Neuron (in vitro differentiated cells): Measurements from ENCODE around the gene CCDC92B.
"Not testable (repeated sequence)": the region's sequence is repeated elsewhere in the genome, so short reads cannot be mapped to it uniquely, and the experiment has no call there.

Experiments
- H2AFZ ChIP-seq: one replicate; pipeline ENCODE4 v1.6.1; 2013; ENCODE audit warnings: low read depth, mild to moderate bottlenecking, inconsistent platforms, low read length, moderate library complexity
- H3K27me3 ChIP-seq: one replicate; pipeline ENCODE4 v1.6.1; 2013; ENCODE audit warnings: low read length; ENCODE audit not compliant: insufficient read depth
- H3K36me3 ChIP-seq: one replicate; pipeline ENCODE4 v1.6.1; 2013; ENCODE audit warnings: low read length; ENCODE audit not compliant: insufficient read depth
- H3K4me1 ChIP-seq: one replicate; pipeline ENCODE4 v1.6.1; 2013; ENCODE audit warnings: low read length; ENCODE audit not compliant: insufficient read depth
- H3K4me3 ChIP-seq: 2 replicates; pipeline ENCODE4 v1.5.1; 2013; ENCODE audit warnings: mild to moderate bottlenecking, low read length, moderate library complexity
- H3K9me3 ChIP-seq: one replicate; pipeline ENCODE4 v1.6.1; 2013; ENCODE audit warnings: low read length

Gene CCDC92B

DNA sequence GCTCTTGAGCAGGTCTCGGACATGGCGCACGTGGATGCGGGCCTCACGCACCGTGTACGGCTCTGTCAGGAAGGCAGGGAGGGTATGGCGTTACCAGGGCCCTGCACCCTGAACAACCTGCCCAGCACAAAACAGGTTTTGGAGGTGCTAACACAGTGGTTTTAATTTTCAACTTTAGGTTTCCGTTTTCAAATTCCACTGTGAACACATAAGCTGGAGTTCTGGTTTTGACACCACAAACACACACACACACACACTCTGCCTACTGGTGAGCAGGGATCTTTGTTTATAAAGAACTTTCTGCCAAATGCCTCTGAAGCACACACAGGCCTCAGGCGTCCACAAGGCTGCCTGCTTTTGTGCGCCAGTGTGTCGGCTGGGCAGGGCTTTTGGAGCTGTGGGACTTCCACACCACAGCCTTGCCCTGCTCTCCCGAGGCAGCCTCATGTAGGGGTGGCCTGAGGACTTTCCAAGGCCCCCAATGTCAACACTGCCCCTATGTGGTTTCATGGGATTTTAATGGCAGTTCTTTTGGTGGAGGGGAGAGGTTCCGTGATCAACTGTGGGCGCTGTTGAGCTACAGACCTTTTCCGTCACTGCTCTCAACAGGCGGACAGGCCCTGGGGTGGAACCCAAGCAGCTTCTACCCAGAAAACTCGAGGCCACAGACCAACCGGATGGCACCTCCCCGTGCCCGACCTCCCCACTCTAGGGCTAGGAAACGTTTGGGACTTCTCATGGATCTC is 47.3 kb downstream of the CCDC92B start:
- H2AFZ ChIP-seq = no peak overlapping the region
- peaks cover 47% of the 10 kb centered on the region for H3K36me3 ChIP-seq
- H3K4me3 ChIP-seq = no peak overlapping the region
- no peaks in the 10 kb centered on the region for H3K27me3 ChIP-seq
- H3K9me3 ChIP-seq = no peaks in the 10 kb centered on the region
- H3K4me1 ChIP-seq = no peaks in the 10 kb centered on the region

DNA sequence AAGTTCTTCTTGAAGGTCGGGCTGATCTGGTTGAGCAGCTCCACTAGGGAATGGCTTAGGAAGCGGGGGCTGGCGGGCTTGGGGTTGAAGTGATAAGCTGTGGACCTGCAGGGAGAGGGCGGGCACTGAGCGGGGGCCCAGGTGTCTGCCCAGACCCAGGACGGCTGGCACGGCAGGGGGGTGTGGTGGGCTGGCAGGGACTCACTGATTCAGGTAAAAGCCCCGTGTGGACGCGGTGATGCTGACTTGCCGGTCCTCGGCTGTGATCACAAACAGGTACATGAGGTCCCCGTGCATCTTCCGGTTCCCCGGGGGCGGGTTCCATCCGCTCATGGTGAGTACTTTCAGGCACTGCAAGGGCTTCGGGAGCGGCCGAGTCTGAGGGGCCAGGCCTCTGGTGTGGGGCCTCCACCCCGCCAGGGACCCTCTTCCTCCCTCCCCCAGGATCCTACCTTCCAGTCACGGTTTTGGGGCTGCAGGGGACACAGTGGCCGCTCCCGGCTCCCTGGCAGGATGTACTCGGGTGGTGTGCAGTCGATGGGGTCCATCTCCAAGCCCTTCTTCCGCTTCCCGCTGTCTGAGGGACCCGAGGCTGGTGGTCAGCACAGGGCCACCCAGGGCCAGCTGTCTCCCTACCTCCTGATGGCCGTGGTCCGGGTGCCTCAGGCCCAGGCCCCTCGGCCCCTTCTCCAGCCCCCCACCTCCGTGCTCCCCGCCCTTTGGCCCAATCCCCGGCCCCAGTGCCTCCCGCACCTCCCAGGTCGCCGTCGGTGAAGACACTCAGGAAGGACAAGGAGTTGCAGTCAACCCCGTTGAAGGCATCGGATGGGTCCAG is 48.1 kb downstream of the CCDC92B start:
- no peaks in the 10 kb centered on the region for H3K27me3 ChIP-seq
- H3K4me1 ChIP-seq = no peaks in the 10 kb centered on the region
- H3K36me3 ChIP-seq = peaks cover 51% of the 10 kb centered on the region
- no peaks in the 10 kb centered on the region for H3K9me3 ChIP-seq
- H3K4me3 ChIP-seq = no peak overlapping the region
- H2AFZ ChIP-seq = no peak overlapping the region

DNA sequence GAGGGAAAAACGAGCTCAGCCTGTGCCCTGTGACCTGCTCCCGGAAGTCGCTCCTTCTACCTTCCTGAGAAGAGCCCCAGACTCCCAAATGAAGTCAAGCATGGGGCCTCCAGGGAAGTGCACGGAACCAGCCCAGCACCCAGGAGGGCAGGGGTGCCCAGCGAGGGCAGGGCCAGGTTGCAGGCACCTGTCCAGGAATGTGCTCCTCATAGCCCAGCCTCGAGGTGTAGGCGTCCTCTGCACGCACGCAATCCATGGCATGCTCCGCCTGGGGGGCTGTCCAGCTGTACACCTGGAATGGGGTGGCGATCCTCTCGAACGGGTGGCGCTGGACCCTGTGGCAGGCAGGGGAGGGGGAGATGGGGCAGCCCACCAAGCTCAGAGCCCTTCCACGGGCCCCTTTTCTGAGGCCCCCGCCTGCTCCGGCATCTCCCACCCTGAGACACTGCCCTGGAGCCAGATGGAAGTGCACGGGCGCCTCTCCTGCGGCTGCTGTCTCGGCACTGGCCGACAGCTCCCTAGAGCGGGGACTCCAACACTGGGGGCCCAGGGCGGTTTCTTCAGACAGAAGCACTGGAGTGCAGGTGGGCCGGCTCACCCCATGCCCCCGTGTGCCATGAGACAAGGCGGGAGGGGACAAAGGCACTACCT is 48.8 kb downstream of the CCDC92B start:
- H3K4me3 ChIP-seq = no peak overlapping the region
- H3K4me1 ChIP-seq = no peaks in the 10 kb centered on the region
- H3K9me3 ChIP-seq = no peaks in the 10 kb centered on the region
- H3K36me3 ChIP-seq = peaks cover 55% of the 10 kb centered on the region
- H3K27me3 ChIP-seq = no peaks in the 10 kb centered on the region
- H2AFZ ChIP-seq = no peak overlapping the region

DNA sequence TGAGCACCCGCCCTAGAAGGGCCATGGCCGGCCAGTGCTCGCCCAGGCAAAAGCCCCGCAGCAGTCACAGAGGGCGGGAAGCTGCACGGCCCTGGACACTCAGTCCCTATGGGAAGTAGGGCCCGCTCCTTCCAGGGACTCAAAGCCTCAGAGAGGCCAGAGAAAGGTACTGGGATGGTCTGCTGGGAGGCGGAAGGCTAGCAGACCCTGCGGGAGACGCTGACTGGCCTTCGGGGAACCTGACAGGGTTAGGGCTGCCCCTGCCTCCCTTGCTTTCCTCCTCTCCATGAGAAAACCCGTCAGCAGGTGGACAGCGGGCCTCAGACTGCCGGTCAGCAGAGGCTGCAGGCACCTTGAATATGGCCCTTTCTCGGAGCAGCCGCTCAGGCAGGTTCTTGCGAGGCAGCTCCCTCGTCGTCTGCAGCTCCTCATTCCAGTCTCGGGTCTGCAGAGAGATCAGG is 49.4 kb downstream of the CCDC92B start:
- H3K4me3 ChIP-seq = no peak overlapping the region
- H3K4me1 ChIP-seq = no peaks in the 10 kb centered on the region
- H3K9me3 ChIP-seq = no peaks in the 10 kb centered on the region
- peaks cover 60% of the 10 kb centered on the region for H3K36me3 ChIP-seq
- H2AFZ ChIP-seq = no peak overlapping the region
- H3K27me3 ChIP-seq = no peaks in the 10 kb centered on the region

DNA sequence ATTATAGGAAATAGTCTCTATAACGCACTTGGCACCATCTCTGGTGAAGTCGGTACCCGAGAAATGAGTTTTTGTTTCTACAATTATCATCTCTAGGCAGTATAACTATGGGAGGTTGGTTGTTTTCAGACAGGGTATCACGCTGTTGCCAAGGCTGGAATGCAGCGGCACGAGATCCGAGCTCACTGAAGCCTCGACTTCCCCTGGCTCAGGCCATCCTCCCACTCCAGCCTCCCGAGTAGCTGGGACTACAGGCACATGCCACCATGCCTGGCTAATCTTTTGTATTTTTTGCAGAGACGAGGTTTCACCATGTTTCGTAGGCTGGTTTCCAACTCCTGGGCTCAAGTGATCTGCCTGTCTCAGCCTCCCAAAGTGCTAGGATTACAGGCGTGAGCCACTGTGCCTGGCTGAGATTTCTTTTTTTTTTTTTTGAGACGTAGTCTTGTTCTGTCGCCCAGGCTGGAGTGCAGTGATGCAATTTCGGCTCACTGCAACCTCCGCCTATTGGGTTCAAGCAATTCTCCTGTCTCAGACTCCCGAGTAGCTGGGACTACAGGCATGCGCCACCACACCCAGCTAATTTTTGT is 50.1 kb downstream of the CCDC92B start:
- H3K4me3 ChIP-seq, H3K27me3 ChIP-seq, H3K4me1 ChIP-seq, H2AFZ ChIP-seq, H3K9me3 ChIP-seq: not testable (repeated sequence)
- peaks cover 62% of the 10 kb centered on the region for H3K36me3 ChIP-seq

DNA sequence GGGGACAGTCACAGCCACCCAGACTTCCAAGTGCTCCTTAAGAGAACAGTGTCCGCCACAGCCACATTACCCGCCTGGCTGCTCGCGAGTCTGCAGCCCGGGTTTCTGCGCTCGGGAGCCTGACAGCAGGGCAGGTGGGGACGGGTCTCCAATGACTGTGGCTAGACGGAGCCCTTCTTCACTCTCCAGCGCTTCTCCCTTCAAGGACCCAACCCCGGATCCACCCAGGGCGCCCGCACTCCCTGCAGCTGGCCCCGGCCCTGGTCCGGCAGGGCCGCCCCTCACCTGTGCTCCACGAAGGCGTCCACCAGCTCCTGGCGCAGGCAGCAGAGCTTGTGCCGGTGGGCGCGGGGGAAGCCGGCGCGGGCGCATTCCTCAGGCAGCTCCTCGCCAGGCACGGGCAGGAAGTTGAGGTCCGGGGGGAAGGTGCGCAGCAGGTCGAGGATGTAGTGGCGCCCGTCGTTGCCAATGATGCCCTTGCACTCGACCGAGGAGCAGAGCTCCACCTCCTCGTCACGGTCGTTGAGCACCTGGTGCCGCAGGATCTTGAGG is 51.8 kb downstream of the CCDC92B start:
- Histone ChIP-seq H3K36me3 (peaks cover 57% of the 10 kb centered on the region), H3K4me3 (no peak overlapping the region)

DNA sequence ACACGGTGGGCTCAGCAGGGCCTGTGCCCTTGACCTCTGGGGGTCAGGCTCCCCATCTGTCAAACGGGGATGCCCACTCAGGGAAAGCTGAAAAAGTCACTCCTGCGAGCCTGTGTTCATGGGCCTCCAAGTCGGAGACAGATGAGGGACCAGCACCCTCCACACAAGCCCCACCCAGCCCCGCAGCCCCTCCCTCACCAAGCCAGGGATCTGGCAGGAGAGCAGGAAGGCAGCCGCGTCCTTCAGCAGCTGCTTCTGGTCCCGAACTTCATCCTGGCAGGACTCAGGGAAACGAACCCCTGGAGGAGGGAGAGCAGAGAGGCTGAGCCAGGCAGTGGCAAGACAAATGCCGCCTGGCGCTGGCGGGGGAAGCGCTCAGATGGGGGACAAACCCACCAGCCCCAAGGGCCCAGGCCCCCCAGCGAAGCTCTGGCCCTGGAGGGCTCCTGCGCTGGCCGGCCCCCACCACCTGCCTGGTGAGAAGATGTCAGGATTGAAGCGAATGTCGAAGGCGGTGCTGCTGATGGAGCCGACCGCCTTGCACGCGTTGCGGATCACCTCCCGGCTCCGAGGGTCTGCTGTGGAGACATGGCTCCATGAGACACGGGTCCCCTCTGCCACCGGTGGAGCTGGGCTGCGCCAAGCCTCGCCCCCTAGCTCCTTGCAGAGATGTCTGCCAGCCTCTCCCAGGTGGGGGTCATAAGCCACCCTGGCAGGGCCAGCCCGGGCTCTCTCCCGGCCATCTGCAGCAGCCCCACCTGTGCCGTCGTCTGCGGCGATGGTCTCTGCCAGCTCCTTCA is 53.3 kb downstream of the CCDC92B start:
- no peak overlapping the region for H3K4me3 ChIP-seq
- no peaks in the 10 kb centered on the region for H3K27me3 ChIP-seq
- no peak overlapping the region for H2AFZ ChIP-seq
- no peaks in the 10 kb centered on the region for H3K4me1 ChIP-seq
- H3K36me3 ChIP-seq = peaks cover 53% of the 10 kb centered on the region
- no peaks in the 10 kb centered on the region for H3K9me3 ChIP-seq

More for the DNA sequence above, 51.8 kb downstream of the CCDC92B start:
- Histone ChIP-seq H3K9me3 (no peaks in the 10 kb centered on the region), H3K4me1 (no peaks in the 10 kb centered on the region), H2AFZ (no peak overlapping the region), H3K27me3 (no peaks in the 10 kb centered on the region)

DNA sequence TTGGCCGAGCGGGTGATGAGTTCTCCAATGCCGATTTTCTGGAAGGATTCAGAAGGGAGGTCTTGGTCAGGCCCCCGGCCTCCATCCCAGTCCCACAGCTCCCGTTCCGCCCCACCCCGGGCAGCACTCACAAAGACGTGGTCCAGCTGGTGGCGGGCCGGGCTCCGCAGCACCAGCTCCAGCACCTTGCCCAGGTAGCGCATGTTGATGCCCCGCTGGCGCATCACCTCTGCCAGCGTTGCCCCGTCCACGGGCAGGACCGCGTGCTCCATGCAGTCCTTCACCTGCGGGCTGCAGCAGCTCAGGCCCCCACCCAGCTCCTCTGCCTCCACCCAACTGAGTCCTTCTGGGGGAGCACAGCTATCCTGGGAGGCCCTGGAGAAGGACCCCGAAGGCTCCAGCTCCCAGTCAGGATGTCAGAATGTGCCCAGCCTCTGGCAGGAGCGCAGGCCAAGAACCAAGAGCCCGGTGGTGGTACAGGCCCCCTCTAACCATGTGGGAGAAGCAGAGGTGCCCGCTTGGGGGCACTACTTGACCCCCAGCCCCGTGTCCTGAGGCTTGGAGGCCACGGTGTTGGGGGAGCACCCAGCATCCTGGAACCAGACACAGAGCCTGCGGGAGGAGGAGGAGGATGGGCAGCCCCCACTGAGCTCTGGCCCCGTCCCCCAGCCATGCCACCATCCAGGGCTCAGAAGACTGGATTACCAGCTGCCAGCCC is 54.0 kb downstream of the CCDC92B start:
- no peaks in the 10 kb centered on the region for H3K4me1 ChIP-seq
- no peaks in the 10 kb centered on the region for H3K9me3 ChIP-seq
- no peaks in the 10 kb centered on the region for H3K27me3 ChIP-seq
- H3K36me3 ChIP-seq = peaks cover 46% of the 10 kb centered on the region
- no peak overlapping the region for H2AFZ ChIP-seq
- no peak overlapping the region for H3K4me3 ChIP-seq

DNA sequence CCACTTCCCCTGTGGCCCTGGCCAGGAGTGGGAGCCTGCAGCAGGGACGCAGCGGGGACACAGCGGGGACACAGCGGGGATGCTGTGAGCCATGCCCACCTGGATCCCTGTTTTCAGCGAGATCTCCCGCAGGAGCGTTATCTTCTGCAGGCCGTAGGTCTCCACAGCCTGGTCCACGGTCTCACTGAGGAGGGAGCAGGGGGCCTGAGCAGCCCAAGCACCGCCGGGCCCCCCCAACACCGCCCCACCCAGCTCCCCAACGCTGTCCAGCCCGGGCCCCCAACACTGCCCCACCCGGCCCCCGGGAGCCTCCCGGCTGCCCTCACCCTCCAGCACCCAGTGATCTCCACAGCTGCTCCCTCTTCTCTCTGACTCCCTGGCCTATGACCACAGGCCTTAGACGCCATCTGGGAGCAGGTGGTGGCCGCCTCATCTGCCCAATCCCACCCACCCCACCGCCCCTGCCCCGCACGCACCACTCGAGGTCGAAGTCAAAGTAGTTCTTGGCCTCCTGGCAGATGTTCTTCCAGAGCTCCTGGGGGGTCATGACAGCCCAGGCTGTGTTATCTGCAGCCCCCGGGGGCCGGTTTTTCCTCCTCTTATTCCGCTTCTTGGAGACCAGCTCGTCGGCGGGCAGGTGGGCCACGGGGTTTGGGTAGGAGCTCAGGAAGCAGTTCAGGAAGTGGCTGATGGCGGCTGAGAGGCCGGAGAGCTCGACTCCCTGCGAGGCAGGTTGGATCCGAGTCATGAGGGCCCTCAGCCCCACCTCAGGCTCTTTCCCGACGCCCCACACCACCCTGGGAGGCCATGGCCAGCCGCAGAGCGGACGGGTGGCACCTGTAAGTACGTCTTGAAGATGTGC is 54.8 kb downstream of the CCDC92B start:
- no peaks in the 10 kb centered on the region for H3K4me1 ChIP-seq
- H2AFZ ChIP-seq = no peak overlapping the region
- no peaks in the 10 kb centered on the region for H3K27me3 ChIP-seq
- no peaks in the 10 kb centered on the region for H3K9me3 ChIP-seq
- H3K36me3 ChIP-seq = peaks cover 40% of the 10 kb centered on the region
- H3K4me3 ChIP-seq = no peak overlapping the region

DNA sequence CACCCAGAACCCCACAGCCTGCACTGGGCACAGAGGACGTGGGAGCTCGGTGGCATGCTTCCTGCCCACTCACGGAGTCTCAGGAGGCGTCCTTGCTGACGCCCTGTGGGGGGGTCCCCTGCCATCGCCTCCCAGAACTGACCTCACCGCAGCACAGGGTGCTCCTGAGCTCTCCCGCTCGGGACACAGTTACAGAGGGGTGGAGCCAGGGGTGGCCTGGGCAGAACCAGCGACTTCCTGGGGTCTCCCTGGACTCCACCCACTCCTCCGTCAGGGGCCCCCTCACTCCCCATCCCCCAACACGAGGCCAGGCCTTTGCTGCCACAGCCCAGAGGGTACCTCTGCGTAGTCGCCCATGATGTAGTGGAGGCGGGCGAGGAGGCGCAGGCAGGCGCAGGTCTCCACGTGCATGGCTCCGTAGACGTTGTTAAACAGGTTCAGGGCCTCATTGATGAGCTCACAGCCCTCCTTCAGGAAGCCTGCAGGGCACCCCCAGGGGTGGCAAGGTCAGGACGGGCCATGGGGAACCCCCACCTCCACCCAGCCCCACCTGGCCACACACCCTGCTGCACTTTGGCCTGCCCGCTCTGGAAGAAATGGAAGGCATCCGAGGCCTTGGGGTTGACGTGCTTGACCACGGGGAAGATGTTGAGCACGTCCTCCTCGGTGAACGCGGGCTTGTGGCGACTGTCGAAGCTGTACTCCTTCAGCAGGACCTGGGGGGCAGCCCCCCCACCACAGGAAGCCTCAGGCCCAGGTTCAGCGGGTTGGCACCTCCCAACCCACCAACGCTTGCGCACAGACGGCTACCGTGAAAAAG is 55.7 kb downstream of the CCDC92B start:
- Histone ChIP-seq H3K4me1 (no peaks in the 10 kb centered on the region), H2AFZ (no peak overlapping the region), H3K36me3 (peaks cover 35% of the 10 kb centered on the region), H3K9me3 (no peaks in the 10 kb centered on the region), H3K4me3 (no peak overlapping the region), H3K27me3 (no peaks in the 10 kb centered on the region)
